ENCODE data around the gene XRCC1.
"Not testable (repeated sequence)": the region's sequence is repeated elsewhere in the genome, so short reads cannot be mapped to it uniquely, and the experiment has no call there.

DNA sequence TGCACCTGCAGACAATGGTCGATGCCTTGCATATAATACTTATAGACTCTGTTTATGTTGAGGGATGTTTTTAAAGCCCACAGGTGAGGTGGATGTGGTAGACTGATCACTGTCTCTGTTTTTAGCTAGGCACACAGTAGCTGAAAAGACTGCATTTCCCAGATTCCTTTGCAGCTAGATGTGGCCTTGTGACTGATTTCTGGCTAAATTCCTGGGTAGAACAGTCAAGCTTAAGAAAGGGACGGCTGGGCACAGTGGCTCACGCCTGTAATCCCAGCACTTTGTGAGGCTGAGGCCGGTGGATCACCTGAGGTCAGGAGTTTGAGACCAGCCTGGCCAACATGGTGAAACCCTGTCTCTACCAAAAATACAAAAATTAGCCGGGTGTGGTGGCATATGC is 25.0 kb upstream of the XRCC1 start:
- TF ChIP-seq CTCF (IDR thresholded peaks at IDR 0.05; ENCODE audit: borderline replicate concordance, extremely low read depth, low read length, poor library complexity, severe bottlenecking); EZH2 (IDR thresholded peaks at IDR 0.05; ENCODE audit: borderline replicate concordance, low read depth, low read length, severe bottlenecking): not testable (repeated sequence)
